ENCODE measurements around the gene PLEKHA6.
A peak's percentile ranks its signal among the peaks of the same experiment; 100 is the strongest.
"Not testable (repeated sequence)": the region's sequence is repeated elsewhere in the genome, so short reads cannot be mapped to it uniquely, and the experiment has no call there.

PLEKHA6 gene

GRCh38 chr1:204334455-204334854, 25.3 kb downstream of the PLEKHA6 start:
- no peak for DNase-seq

- no peak for DNase-seq
Observed at GRCh38 chr1:204333427-204333826, 26.3 kb downstream of the PLEKHA6 start.

- no peak for DNase-seq
Observed at GRCh38 chr1:204331847-204332487, 27.8 kb downstream of the PLEKHA6 start.

- no peak for DNase-seq
Observed at GRCh38 chr1:204331275-204331674, 28.5 kb downstream of the PLEKHA6 start.

- not testable (repeated sequence) for DNase-seq
Observed at GRCh38 chr1:204327870-204328269, 31.9 kb downstream of the PLEKHA6 start.

DNA sequence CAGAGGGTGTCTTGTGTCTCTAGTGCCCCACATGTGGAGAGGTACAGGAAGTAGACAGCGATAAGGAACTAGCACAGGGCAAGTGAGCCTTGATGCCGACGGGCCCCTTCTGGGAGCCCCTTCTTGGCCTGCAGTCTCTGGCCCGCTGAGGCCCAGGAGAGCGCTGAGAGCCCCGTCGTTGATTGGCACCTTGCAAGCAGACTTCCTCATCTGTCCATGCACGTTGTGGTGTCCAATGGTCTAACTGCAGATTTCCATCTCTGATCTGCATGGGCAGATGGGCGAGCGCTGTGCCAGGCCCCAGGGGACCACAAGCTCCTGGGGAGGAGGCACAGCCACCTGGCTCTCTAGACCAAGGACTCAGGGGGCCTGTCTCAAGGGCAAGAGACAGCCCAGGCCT, 32.4 kb downstream of the PLEKHA6 start:
- peak in 1 of 2 experiments; percentile 46 for DNase-seq

- DNase-seq = no peak
Observed at GRCh38 chr1:204326771-204327300, 32.9 kb downstream of the PLEKHA6 start.

- DNase-seq = no peak
Observed at GRCh38 chr1:204325944-204326343, 33.8 kb downstream of the PLEKHA6 start.

- DNase-seq = no peak
Observed at GRCh38 chr1:204323887-204324286, 35.8 kb downstream of the PLEKHA6 start.

DNA sequence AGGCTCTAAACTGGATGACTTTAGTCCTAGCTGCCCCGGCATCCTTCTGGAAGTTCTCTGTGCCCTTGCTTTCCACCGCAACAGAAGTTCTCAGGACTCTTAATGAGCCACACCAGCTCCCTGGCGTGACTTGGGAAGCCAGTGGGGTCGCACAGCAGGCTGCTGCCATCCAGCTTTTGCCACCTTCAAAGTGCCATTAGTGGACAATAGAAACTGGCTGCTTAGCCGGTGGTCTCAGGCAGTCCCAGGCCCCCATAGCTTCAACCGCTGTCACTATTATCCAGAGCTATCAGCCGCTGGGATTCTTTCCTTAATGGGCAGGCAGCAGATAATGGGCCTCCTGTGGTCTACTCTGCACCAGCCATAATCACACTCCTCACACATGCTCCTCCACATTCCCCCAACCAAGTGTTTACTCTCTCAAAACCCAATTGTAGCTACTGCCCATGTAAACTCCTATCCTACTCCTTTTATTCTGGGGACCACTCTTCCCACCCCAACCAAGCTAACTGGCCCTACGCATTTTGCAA, 37.3 kb downstream of the PLEKHA6 start:
- no peak for DNase-seq

DNA sequence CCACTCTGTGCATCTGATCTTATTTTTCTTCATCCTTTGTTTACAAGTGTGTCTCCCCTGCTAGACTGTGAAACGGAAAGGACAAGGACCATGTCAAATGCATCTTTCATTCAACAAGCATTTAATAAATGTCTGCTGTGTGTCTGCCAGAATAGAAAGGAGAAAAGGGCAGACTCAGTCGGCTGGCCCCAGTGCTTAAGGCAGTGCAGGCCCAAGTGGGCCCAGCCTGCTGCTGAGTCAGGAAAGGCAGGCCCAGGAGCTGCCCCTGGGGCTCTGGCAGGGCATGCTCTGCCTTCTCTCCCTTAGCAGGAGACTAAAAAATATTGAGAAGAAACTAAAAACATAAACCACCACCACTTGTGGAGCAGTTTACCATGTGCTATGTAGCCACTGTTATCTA, 38.1 kb downstream of the PLEKHA6 start:
- no peak for DNase-seq

DNA sequence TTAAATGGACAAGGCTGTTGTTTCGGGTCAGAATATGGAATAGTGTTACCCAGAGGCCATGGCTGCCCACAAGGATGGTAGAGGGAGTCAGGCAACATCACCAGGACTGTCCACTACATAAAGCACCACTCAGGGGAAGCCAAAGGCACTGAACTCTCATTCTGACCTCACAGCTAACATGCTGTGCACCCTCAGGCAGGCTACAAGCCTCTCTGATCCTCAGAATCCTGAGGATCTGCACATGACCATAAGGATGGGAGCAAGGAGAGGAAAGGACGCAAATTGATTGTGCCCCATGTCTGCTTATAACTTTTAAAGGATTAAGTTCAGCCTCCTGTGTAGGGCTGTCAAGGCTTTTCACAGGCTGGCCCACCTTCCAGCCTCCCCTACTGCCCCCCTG, 38.7 kb downstream of the PLEKHA6 start:
- DNase-seq = no peak

DNA sequence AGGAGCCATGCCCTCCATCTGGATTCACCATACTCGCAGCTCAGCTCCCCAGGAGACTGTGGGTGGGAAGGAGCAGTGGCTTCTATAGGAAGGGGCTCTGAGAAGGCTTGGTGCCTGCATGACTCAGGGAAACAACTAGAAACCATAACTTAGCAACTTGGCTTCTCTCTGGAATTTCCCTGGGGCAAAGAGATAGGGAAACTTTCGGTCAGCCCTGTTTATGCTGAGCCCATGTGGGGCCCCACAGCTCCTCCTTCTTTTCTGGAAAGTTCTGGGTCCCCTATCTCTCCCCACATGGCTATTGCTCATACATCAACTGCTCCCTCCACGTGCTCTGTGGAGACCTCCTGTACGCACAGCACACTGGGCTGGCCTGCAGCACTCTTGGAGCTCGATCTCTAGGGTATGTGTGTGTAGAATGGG, 39.3 kb downstream of the PLEKHA6 start:
- DNase-seq = no peak

DNA sequence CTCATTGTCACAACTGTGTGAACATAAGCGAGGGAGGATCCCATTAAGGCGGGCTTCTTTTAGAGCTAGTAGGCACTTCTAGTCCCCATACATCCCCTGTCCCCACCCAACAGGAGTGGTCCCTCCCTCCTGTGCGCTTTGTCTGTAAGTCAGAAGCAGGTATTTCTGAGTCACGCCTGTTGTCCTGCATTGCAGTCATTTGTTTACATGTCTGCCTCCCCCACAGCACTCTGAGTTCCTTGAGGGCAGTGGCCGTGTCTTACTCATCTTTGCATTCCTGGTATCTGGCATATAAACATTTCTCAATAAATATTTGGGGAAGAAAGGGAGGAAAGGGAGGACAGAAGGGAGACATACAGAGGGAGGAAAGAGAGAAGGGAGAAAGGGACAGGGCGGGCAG, 40.3 kb downstream of the PLEKHA6 start:
- DNase-seq = no peak

- DNase-seq = no peak
Observed at GRCh38 chr1:204319027-204319426, 40.7 kb downstream of the PLEKHA6 start.

DNA sequence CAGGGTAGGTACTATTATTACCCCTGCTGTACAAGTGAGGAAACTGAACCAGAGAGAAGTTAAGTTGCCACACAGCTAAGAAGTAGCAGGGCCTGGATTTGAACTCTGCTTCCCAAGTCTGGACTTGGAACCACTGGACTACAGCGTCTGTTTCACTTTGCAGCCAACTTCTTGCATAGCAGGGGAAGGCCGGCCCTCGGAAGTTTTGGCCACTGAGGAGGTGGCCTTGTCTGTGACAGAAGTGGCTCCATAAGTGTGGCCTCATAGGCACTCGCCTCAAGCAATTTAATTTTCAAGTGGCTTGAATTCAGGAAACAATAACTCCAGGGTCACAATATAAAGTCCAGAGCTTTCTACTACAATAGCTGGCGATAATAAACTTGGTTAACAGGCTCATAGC, 41.4 kb downstream of the PLEKHA6 start:
- DNase-seq = no peak

DNA sequence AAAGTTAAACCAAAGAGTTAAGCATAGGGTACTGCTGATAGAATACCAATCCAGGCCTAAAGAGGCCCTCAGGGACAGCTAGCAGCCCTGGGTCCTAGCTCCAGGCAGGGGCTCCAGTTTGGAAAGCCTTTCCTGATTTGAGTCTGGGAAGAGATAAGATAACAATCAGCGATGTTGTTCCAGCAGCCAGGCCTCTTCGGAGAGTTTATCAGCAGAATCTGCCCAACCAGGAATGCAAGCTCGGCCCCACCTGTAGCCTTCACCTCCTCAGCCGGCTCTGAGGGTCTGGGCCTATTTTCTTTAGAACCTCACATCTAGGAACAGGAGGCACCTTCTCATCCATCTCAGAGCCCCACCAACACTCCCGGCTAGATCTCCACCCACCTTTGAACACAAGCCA, 42.6 kb downstream of the PLEKHA6 start:
- no peak for DNase-seq

DNA sequence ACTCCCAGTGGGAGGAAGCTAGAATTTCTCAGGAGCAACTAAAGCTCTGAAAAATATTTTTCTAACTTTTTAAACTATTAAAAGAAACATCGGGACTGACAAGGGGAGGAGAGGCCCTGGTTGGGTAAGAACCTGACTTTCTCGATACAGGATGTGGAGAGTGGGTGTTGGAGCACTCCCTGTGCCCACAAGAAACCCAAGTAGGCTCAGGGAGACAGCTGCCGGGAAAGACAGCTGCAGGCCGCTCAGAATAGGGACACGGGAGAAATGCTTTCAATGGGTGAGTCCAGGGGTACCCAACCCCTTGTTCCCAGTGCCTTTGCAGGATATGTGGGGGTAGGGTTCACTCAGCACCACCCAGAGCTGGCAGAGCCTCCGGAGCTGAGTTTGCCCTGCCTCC, 43.6 kb downstream of the PLEKHA6 start:
- no peak for DNase-seq

DNA sequence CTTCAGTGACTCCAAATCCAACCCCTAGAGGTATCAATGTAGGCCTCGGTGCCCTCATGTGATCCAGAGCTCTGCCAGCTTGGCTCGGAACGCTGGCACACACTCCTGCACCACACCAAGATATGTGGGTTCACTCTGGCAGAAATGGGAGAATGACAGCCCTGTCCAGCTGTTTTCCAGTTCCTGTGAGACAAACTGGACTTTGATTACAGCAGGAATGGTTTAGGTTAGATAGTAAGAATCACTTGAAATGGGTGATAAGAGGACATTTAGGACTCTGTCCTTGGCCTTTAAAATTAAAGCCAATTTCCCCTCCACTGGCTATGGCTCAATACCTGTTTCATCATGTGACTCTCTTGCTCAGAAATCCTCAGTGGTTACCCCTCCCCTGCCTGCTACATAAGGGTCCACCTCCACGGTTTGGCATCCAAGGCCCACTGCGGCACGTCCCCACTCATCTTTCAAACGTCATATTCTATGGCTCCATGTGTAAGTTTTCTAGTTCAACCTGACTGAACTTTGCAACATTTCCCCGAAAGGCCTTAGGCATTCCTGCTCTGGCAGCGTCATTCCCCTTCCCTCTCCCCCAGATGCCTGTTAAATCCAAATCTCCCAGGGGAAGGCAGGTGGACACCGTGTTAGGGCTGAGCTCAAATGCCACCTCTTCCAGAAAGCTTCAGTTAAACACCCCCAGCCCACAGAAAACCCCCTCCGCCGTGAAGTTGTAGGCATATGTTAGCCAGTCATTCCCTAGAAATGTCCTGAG, 44.7 kb downstream of the PLEKHA6 start:
- no peak for DNase-seq

GRCh38 chr1:204314171-204314892, 45.4 kb downstream of the PLEKHA6 start:
- DNase-seq = peak; percentile 54 to 80

DNA sequence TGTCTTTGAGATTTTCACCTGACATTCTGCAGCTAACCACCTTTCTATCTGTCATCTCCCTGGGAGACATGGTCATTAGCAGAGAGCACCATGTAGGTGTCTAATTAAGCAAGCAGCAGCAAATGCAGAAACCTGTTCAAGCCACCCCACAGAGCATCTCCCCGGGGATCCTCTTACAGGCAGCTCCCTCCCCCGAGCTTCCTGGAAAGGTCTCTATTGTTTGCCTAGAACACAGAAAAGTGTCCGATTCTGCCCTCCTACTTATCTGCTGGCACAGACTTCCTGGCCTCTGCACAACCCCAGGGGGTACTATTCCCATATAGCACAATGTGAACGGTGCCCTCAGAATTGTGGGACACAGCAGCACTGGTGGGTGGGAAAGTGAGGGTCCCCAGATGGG, 46.1 kb downstream of the PLEKHA6 start:
- peak in 1 of 2 experiments; percentile 20 for DNase-seq

DNA sequence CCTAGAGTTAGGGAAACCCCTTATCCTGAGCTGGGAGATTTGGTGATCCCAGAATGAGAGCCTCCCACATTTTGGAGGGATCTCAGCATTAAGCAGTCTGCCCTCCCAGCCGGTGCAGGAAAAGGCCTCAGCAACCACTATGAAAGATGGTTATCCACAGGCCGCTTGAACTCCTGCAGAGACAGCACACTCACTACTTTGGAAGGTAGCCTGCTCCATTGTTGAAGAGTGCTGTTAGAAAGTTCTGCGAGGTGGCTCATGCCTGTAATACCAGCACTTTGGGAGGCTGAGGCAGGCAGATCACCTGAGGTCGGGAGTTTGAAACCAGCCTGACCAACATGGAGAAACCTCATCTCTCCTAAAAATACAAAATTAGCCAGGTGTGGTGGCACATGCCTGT, 48.8 kb downstream of the PLEKHA6 start:
- not testable (repeated sequence) for DNase-seq

- no peak for DNase-seq
Observed at GRCh38 chr1:204308023-204308628, 51.6 kb downstream of the PLEKHA6 start.

All from NCI-H526 (cell line).